ENCODE measurements around the gene PRKCA.

The PRKCA gene

GRCh38 chr17:66403846-66404556 lies 101.6 kb downstream of the PRKCA start:
- no peak for TF ChIP-seq POLR2AphosphoS5 (IDR thresholded peaks at IDR 0.05; ENCODE audit: low read depth, low read length)
- no peak for TF ChIP-seq FOXP2 (optimal IDR thresholded peaks at IDR 0.05; ENCODE audit: borderline replicate concordance, extremely low read depth, extremely low read length, insufficient read depth)
- TF ChIP-seq SIN3A (IDR thresholded peaks at IDR 0.05; ENCODE audit: borderline replicate concordance, insufficient read depth, low read length), result no peak
- TF ChIP-seq, protein P1, sequence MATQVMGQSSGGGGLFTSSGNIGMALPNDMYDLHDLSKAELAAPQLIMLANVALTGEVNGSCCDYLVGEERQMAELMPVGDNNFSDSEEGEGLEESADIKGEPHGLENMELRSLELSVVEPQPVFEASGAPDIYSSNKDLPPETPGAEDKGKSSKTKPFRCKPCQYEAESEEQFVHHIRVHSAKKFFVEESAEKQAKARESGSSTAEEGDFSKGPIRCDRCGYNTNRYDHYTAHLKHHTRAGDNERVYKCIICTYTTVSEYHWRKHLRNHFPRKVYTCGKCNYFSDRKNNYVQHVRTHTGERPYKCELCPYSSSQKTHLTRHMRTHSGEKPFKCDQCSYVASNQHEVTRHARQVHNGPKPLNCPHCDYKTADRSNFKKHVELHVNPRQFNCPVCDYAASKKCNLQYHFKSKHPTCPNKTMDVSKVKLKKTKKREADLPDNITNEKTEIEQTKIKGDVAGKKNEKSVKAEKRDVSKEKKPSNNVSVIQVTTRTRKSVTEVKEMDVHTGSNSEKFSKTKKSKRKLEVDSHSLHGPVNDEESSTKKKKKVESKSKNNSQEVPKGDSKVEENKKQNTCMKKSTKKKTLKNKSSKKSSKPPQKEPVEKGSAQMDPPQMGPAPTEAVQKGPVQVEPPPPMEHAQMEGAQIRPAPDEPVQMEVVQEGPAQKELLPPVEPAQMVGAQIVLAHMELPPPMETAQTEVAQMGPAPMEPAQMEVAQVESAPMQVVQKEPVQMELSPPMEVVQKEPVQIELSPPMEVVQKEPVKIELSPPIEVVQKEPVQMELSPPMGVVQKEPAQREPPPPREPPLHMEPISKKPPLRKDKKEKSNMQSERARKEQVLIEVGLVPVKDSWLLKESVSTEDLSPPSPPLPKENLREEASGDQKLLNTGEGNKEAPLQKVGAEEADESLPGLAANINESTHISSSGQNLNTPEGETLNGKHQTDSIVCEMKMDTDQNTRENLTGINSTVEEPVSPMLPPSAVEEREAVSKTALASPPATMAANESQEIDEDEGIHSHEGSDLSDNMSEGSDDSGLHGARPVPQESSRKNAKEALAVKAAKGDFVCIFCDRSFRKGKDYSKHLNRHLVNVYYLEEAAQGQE (IDR thresholded peaks at IDR 0.05; ENCODE audit: insufficient read depth in 1 of 2, low read depth in 2 of 2, low read length in 2 of 2), result no peak
- TF ChIP-seq TAF1 (IDR thresholded peaks at IDR 0.05; ENCODE audit: borderline replicate concordance, insufficient read depth, low read length), result no peak

DNA sequence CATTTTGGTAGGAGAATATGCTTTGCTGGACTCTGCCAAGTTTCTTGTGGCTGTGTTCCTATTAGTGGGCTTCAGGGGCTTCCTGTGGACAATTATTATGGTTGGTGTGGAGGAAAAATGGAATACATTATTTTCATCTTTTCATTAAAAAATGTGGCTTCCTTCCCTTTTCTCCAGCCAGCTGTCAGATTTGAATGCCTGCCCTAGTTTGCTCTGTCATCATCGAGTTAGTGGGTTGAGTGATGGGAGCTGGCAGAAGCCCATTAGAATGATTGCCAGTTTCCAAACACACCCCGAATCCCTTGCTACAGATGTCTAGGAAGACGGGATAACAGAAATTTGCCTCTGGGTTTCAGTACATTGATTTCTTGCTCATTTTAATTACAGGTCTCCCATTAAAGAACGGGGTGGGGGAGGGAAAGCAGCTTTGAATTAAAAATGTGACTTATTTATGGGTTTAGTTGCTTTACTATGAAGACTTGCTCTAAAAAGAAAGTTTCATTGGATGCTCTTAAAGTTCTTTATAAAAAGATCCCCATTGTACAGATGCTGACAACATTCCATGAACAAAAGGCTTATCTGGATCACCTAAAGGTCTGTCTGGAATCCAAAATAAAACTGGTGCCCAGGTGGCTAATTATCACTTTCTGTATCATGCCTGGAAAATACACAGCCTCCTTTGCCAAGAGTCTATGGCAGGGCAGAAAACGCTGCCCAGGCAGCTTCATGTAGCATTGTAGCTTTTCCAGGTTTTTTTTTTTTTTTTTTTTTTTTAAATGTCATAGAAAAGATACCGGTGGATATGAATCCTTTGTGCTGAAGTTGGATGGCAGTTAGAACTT lies 103.6 kb downstream of the PRKCA start:
- TF ChIP-seq POLR2AphosphoS5 (IDR thresholded peaks at IDR 0.05; ENCODE audit: low read depth, low read length), result no peak
- no peak for TF ChIP-seq FOXP2 (optimal IDR thresholded peaks at IDR 0.05; ENCODE audit: borderline replicate concordance, extremely low read depth, extremely low read length, insufficient read depth)
- TF ChIP-seq, protein P1 (IDR thresholded peaks at IDR 0.05; ENCODE audit: insufficient read depth in 1 of 2, low read depth in 2 of 2, low read length in 2 of 2), result no peak; a peak in 1 of 4 replicates
- no peak for TF ChIP-seq SIN3A (IDR thresholded peaks at IDR 0.05; ENCODE audit: borderline replicate concordance, insufficient read depth, low read length)
- TF ChIP-seq TAF1 (IDR thresholded peaks at IDR 0.05; ENCODE audit: borderline replicate concordance, insufficient read depth, low read length), result no peak

DNA sequence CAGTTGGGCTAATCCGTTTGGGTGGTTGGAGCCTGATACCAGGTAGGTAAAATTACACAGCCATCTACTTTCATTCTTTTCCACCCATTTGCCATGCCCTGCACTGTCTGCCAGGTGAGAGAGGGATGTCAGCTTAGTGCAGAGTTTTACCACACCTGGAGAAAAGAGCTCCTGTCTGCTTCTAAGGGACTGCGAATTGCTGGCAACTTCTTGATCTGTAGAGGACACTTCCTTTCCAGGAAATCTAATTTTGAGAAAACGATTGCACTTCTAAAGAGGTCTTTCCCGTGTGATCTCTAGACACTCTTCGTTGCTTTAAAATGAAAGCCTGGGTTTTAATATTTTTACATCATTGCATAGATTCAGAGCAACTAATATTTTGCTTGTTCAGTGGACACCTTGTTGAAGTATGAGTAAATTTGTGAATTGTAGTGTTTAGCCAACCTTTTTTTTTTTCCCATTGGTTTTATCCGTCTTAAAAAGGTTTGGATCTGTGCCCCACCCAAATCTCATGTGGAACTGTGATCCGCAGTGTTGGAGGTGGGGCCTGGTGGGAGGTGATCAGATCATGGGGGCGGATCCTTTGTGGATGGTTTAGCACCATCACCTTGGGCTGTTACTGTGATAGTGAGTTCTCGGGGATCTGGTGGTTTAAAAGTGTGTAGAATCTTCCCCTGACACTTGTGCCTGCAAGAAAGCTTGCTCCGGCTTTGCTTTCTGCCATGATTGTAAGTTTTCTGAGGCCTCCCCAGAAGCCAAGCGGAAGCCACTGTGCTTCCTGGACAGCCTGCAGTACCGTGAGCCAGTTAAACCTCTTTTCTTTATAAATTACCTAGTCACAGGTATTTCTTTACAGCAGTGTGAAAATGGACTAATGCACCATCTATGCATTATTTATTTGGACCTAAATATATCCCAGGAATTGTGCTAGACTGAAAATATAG lies 104.6 kb downstream of the PRKCA start:
- TF ChIP-seq FOXP2 (optimal IDR thresholded peaks at IDR 0.05; ENCODE audit: borderline replicate concordance, extremely low read depth, extremely low read length, insufficient read depth) (no peak), POLR2AphosphoS5 (IDR thresholded peaks at IDR 0.05; ENCODE audit: low read depth, low read length) (no peak), TAF1 (IDR thresholded peaks at IDR 0.05; ENCODE audit: borderline replicate concordance, insufficient read depth, low read length) (no peak), SIN3A (IDR thresholded peaks at IDR 0.05; ENCODE audit: borderline replicate concordance, insufficient read depth, low read length) (no peak)
- TF ChIP-seq, protein P1 (IDR thresholded peaks at IDR 0.05; ENCODE audit: insufficient read depth in 1 of 2, low read depth in 2 of 2, low read length in 2 of 2), result no peak

GRCh38 chr17:66407864-66408263 lies 105.5 kb downstream of the PRKCA start:
- TF ChIP-seq, protein P1 (IDR thresholded peaks at IDR 0.05; ENCODE audit: insufficient read depth in 1 of 2, low read depth in 2 of 2, low read length in 2 of 2), result no peak
- TF ChIP-seq TAF1 (IDR thresholded peaks at IDR 0.05; ENCODE audit: borderline replicate concordance, insufficient read depth, low read length) (no peak), SIN3A (IDR thresholded peaks at IDR 0.05; ENCODE audit: borderline replicate concordance, insufficient read depth, low read length) (no peak), POLR2AphosphoS5 (IDR thresholded peaks at IDR 0.05; ENCODE audit: low read depth, low read length) (no peak), FOXP2 (optimal IDR thresholded peaks at IDR 0.05; ENCODE audit: borderline replicate concordance, extremely low read depth, extremely low read length, insufficient read depth) (no peak)
